K562 (cell line): ENCODE data around the gene CDC45. TPM values are rescaled to one million over a fixed set of nuclear protein-coding genes. Genes with fewer than 3 reads are reported as not detected.

Source experiments
- CHD1 ChIP-seq: fragments of 200-600 bp; sonication (generic); IDR thresholded peaks from one replicate; pipeline ENCODE4 v1.6.1; 2012; ENCODE audit warnings: mild to moderate bottlenecking, moderate library complexity, low read length, inconsistent platforms
- FOXA1 ChIP-seq: fragments of 450-650 bp; IDR thresholded peaks from 2 replicates; pipeline ENCODE4 v1.6.1; 2016; ENCODE audit warnings: mild to moderate bottlenecking, borderline replicate concordance
- FOXK1 ChIP-seq: sonication (generic); formaldehyde crosslinking; IDR thresholded peaks from 2 replicates; pipeline ENCODE4 v1.8.0; 2022; ENCODE audit warnings: missing genetic modification reagents, mild to moderate bottlenecking, borderline replicate concordance
- FOXM1 ChIP-seq, 2 experiments: fragments of 450-650 bp in 1 of 2; sonication (generic) in 1 of 2; formaldehyde crosslinking in 1 of 2; IDR thresholded peaks; 2 replicates each; pipeline versions ENCODE4 v1.6.1 to v1.9.0; 2017 to 2022; ENCODE audit warnings: low read depth in 2 of 2, mild to moderate bottlenecking in 2 of 2, missing genetic modification reagents in 1 of 2, moderate library complexity in 1 of 2
- HDAC6 ChIP-seq: IDR thresholded peaks from 2 replicates; pipeline ENCODE4 v1.6.1; 2012; ENCODE audit warnings: low read depth, mild to moderate bottlenecking, control low read depth, inconsistent platforms, low read length, moderate library complexity
- MTA3 ChIP-seq: fragments of 450-650 bp; formaldehyde crosslinking; IDR thresholded peaks from 2 replicates; pipeline ENCODE4 v1.6.1; 2017; ENCODE audit warnings: mild to moderate bottlenecking, borderline replicate concordance
- NFRKB ChIP-seq: fragments of 450-650 bp; IDR thresholded peaks from 2 replicates; pipeline ENCODE4 v1.6.1; 2016; ENCODE audit warnings: low read depth
- NFYB ChIP-seq: IDR thresholded peaks from 2 replicates; pipeline ENCODE4 v1.6.1; 2011; ENCODE audit warnings: mild to moderate bottlenecking, moderate library complexity; ENCODE audit not compliant: insufficient read length; ENCODE audit errors: extremely low read depth
- RBM14 ChIP-seq: fragments of 200-400 bp; formaldehyde crosslinking; IDR thresholded peaks from 2 replicates; pipeline ENCODE4 v1.6.1; 2018; ENCODE audit warnings: low read depth, mild to moderate bottlenecking, low read length, moderate library complexity, borderline replicate concordance; ENCODE audit not compliant: insufficient read depth
- SMARCA5 ChIP-seq: fragments of 450-650 bp; IDR thresholded peaks from 2 replicates; pipeline ENCODE4 v1.6.1; 2016
- SP2 ChIP-seq: IDR thresholded peaks from 2 replicates; pipeline ENCODE4 v1.6.1; 2011; ENCODE audit warnings: mild to moderate bottlenecking, low read depth, low read length, moderate library complexity; ENCODE audit not compliant: poor library complexity, severe bottlenecking; ENCODE audit errors: extremely low read depth
- SRSF3 ChIP-seq: fragments of 200-400 bp; formaldehyde crosslinking; IDR thresholded peaks from 2 replicates; pipeline ENCODE4 v1.6.1; 2016; ENCODE audit warnings: mild to moderate bottlenecking, low read length, moderate library complexity; ENCODE audit not compliant: insufficient read depth
- TCF7 ChIP-seq: sonication (generic); IDR thresholded peaks from 2 replicates; pipeline ENCODE4 v1.6.1; 2016; ENCODE audit warnings: antibody characterized with exemption, borderline replicate concordance
- WHSC1 ChIP-seq: IDR thresholded peaks from one replicate; pipeline ENCODE4 v1.6.1; 2012; ENCODE audit warnings: low read length, control low read depth, inconsistent platforms
- ZNF3 ChIP-seq: fragments of 250-450 bp; sonication (Bioruptor Pico); IDR thresholded peaks from 2 replicates; pipeline ENCODE4 v1.5.0; 2021; ENCODE audit warnings: mild to moderate bottlenecking, moderate library complexity
- polyA plus RNA-seq, 8 experiments: library from polyadenylated mRNA; depleted of rRNA in 4 of 8; stranded (reverse) in 5 of 8; unstranded in 3 of 8; fragments of >200 nt; fragmentation: Nextera tagmentation in 2 of 8; fragmentation: Illumina TruSeq in 1 of 8; extraction: Ambion mirVana in 2 of 8; extraction: Trizol in 1 of 8; gene quantifications; 2 replicates each; pipeline versions ENCODE4 v1.2.1 to v1.2.3, GENCODE V29; 2011 to 2014; ENCODE audit warnings: inconsistent platforms in 1 of 8, missing spikeins in 1 of 8
- total RNA-seq, 7 experiments: library from RNA; depleted of rRNA in 6 of 7; stranded (reverse); fragments of >200 nt in 6 of 7; fragmentation: Illumina TruSeq in 2 of 7; extraction: Trizol in 2 of 7; gene quantifications; 2 replicates each; pipeline versions ENCODE4 v1.2.1 to v1.2.3, GENCODE V29; 2011 to 2021; ENCODE audit warnings: low replicate concordance in 1 of 7
- TF ChIP-seq, protein P1 (sequence below): fragments of 450-650 bp; formaldehyde crosslinking; IDR thresholded peaks from 2 replicates; pipeline ENCODE4 v1.4.0; 2020; ENCODE audit warnings: mild to moderate bottlenecking, mixed read lengths
- TF ChIP-seq, protein P2 (sequence below): sonication (generic); formaldehyde crosslinking; IDR thresholded peaks from 2 replicates; pipeline ENCODE4 v1.8.1; 2023; ENCODE audit warnings: mild to moderate bottlenecking, missing genetic modification reagents

The CDC45 gene
- total and polyA plus RNA-seq, 9 of the 15 experiments (the other 6 are each of a cell fraction or from before 2014, with no cell fraction given): 251 to 580 (median 410) TPM

DNA sequence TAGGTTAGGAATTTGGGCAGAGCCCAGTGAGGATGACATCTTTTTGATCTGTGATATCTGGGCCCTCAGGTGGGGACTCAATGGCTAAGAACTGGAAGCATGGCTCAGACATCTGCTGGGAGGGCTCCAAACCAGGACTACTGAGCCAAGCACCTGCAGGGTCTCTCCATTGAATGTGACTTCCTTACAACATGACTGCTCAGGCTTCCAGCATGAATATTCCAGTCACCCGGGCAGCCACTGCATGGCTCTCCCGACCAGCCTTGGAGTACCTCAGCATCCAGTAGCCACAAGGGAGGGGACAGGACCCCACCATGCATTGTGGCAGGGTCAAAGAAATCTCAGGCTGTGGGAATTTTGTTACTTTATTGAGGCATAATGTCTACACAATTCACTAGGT lies 8.6 kb downstream of the CDC45 start (continued):
- TF ChIP-seq, protein P1, sequence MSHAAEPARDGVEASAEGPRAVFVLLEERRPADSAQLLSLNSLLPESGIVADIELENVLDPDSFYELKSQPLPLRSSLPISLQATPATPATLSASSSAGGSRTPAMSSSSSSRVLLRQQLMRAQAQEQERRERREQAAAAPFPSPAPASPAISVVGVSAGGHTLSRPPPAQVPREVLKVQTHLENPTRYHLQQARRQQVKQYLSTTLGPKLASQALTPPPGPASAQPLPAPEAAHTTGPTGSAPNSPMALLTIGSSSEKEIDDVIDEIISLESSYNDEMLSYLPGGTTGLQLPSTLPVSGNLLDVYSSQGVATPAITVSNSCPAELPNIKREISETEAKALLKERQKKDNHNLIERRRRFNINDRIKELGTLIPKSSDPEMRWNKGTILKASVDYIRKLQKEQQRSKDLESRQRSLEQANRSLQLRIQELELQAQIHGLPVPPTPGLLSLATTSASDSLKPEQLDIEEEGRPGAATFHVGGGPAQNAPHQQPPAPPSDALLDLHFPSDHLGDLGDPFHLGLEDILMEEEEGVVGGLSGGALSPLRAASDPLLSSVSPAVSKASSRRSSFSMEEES (CRISPR knock-in tag): no peak
- TF ChIP-seq RBM14 (no peak), TCF7 (0 out of 2 replicates have a peak, but pooled peaks have one; percentile 26), CHD1 (peak; percentile 73), MTA3 (no peak), SRSF3 (no peak), FOXM1 (IDR thresholded peaks at IDR 0.05; ENCODE audit: low read depth) (no peak), FOXM1 (CRISPR knock-in tag; IDR thresholded peaks at IDR 0.05; ENCODE audit: low read depth) (no peak), WHSC1 (peak; percentile 98), ZNF3 (CRISPR knock-in tag) (no peak), SP2 (peak; percentile 17), NFRKB (no peak), SMARCA5 (no peak), NFYB (no peak), HDAC6 (peak; percentile 83; the same call in 1 of the 2 replicates), FOXA1 (no peak), FOXK1 (CRISPR knock-in tag) (no peak)
- TF ChIP-seq, protein P2, sequence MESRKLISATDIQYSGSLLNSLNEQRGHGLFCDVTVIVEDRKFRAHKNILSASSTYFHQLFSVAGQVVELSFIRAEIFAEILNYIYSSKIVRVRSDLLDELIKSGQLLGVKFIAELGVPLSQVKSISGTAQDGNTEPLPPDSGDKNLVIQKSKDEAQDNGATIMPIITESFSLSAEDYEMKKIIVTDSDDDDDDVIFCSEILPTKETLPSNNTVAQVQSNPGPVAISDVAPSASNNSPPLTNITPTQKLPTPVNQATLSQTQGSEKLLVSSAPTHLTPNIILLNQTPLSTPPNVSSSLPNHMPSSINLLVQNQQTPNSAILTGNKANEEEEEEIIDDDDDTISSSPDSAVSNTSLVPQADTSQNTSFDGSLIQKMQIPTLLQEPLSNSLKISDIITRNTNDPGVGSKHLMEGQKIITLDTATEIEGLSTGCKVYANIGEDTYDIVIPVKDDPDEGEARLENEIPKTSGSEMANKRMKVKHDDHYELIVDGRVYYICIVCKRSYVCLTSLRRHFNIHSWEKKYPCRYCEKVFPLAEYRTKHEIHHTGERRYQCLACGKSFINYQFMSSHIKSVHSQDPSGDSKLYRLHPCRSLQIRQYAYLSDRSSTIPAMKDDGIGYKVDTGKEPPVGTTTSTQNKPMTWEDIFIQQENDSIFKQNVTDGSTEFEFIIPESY (CRISPR knock-in tag): no peak
- TF ChIP-seq, all 486 proteins: peak for 7
